HG02938 (cell line): ENCODE results near the gene TNFSF11.
"Not testable (repeated sequence)": the region's sequence is repeated elsewhere in the genome, so short reads cannot be mapped to it uniquely, and the experiment has no call there.

Experiments
- ATAC-seq: cut with Tn5 transposase; IDR thresholded peaks from one replicate; pipeline ENCODE4 v1.9.1; 2021; ENCODE audit warnings: mild to moderate bottlenecking, moderate library complexity; ENCODE audit not compliant: unreplicated experiment

Gene TNFSF11

DNA sequence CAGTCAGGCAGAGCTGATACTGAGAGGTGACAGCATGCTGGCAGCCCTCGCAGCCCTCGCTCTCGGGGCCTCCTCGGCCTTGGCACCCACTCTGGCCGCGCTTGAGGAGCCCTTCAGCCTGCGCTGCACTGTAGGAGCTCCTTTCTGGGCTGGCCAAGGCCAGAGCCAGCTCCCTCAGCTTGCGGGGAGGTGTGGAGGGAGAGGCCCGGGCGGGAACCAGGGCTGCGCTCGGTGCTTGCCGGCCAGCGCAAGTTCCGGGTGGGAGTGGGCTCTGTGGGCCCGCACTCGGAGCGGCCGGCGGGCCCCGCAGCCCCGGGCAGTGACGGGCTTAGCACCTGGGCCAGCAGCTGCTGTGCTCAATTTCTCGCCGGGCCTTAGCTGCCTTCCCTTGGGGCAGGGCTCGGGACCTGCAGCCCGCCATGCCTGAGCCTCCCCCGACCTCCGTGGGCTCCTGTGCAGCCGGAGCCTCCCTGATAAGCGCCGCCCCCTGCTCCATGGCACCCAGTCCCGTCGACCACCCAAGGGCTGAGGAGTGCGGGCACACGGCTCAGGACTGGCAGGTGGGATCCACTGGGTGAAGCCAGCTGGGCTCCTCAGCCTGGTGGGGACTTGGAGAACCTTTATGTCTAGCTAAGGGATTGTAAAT, 14.3 kb upstream of the TNFSF11 start:
- not testable (repeated sequence) for ATAC-seq

DNA sequence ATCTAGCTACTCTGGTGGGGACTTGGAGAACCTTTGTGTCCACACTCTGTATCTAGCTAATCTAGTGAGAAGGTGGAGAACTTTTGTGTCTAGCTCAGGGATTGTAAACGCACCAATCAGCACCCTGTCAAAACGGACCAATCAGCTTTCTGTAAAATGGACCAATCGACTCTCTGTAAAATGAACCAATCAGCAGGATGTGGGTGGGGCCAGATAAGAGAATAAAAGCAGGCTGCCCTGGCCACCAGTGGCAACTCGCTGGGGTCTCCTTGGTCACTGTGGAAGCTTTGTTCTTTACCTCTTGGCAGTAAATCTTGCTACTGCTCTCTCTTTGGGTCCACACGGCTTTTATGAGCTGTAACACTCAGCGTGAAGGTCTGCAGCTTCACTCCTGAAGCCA, 13.6 kb upstream of the TNFSF11 start:
- not testable (repeated sequence) for ATAC-seq

DNA sequence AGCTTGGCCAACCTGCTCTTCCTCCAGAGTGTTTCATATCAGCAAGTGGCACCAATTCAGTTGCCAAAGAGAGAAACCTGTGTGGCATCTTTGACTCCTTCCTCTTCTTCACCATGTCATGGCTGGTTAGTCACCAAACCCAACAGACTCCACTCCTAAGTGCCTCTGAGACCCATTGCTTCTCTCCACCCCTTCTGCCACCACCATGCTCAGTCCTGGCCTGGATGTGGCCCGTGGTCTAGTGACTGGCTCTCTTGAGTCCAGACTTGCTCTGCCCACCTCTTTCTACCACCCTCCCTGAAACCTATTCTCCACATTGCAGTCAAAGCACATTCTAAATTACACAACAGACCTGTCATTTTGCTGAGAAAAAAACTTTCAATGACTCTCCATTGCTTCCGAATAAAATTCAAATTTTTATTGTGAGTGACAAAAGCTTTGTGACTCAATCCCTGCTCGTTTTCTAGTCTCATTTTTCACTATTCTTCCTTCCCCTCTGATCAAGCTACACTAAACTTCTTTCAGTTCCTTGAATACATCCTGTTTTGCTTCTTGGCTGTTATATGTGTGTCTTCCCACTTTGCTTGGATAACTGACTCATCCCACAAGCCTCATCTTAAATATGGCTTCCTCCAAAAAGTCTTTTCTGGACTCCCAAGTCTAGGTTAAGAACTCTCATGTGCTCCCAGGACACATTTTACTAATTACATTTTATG, 12.0 kb upstream of the TNFSF11 start:
- no peak for ATAC-seq

DNA sequence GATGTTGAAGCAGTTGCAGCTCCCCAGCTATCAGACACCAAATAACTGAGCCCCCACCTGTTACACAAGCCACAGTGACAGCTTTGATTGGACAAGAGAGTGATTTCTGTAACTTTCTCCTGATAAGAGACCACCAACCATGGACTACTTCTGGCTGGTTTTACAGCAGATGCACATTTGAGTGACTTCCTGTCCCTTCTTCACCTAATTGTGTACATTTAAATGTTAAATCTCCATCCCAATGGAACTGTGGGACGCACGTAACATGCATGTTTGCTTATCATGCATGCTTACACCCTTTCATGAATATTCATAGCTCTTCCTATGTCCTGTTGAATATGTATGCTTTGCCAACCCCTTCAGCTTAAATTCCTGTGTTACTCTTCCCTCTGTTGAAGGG, 6.0 kb upstream of the TNFSF11 start:
- no peak for ATAC-seq

DNA sequence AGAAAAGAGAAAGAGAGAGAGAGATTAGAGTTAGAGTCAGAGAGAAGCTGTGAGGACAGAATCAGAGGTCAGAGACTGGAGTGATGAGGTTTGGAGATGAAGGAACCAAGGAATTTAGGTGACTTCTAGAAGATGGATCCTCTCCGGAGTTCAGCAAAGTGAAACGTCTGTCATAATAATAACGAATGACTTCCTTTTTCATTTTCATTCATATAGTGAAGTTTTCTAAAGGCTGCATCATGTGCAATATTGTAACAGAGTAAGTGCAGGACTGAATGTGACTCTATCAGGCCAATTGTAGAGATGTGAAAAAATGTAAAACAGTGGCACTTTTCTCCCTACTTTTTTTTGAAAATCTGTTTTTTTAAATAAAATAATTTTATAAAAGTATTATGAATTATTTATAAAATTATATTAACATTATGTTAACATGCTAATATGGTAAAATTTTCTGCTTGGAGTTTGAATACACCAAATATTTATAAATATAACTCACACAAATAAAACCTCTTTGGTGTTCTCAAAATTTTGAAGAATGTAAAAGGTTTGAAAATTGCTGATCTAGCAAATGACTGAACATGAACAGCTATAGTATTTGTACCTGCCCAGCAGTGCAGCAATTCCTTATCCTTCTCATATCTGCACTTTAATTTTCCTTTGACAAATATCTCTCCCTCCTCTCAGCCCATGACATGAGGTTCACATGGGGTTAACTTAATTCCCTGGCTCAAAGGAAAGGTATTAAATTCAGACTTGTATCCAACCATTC, 4.2 kb upstream of the TNFSF11 start:
- ATAC-seq: no peak

DNA sequence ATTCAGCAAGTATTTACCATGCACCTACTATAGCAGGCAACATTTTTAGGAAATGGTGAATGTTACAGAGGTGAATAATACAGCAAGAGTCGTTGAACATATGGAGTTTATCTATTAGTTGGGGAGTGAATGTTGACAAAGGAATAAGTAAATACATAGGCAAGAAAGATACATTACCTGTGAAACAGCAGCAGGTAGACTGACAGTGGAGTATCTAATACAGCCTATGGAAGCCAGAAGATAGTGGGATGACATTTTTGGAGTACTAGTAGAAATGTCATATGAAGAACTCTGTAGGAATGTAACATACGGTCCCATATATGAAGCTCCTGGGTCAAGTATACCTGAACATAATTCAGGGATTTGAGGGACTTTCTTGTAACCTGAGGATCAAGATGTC, 2.1 kb upstream of the TNFSF11 start:
- no peak for ATAC-seq

DNA sequence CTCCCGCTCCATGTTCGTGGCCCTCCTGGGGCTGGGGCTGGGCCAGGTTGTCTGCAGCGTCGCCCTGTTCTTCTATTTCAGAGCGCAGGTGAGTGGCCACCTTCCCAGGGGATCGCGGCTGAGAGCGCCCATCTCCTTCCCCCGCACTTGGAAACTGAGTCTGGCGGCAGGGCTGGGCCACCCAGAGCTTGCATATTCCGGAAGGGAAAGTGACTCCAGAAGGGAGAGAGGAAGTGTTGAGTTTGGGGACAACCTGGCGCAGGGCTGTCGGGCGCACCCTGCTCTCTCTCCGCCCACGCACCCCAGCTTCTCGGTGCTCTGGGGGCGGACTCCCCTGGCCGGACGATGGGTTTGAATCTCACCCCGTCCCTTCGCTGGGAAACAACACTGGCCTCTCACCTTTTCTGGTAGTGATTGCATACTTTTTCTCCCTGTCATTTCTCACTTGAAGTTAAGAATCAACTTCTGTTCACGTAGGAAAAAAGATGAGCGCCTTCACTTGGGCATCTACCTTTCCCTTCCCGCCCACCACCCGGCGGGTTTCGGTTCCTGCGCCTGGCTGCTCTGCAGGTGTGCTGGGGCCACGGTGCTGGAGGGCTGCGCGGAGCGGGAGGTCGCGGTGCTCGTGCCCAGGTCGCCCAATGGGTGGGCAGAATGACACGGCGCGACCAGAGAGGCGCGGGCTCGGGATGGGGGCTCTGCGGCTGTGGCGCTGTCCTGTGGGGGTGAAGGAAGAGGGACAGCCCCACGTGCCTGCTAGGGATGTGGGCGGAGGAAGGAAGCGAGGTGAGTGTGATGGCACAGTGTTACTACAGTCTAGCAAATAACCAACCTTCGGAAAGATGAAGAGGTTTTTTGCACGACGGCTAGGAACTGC, 721 bp downstream of the TNFSF11 start:
- ATAC-seq: peak; percentile 55

DNA sequence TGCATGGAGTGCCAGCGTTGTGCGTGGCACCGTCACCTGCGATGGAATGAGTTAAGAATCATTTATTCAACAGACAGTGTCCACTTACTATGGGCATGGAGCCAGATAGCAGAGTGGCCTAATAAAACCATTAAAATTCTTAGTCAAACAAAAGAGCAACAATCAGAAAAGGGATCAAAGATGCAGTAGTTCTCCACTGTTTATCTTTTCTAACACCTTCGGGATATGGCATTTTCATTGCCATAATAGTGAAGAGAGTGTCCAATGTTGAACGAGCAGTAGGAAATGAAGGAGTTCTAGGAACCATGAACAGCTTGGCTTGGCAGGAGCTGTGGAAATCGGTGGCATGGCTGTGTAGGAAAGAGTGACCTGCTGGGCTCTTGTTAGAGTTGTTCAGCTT, 2.0 kb downstream of the TNFSF11 start:
- ATAC-seq: no peak

DNA sequence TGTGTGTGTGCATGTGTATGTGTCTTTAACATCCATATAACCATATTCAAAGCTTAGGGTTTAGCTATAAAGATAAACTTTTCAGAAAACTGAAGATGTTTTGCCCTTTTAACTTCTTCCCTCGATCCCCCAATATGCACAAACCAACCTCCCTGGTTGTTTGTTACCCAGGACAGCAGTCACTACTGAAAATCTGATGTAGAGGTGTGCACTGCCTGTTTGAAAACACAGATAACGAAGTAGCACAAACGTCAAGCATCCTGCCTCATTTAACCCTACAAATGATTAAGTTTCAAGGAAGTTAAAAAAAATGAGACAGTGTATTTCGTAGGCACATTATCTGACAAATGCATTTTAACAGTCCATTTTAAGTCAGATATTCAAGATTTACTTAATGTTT, 3.6 kb downstream of the TNFSF11 start:
- ATAC-seq: no peak

DNA sequence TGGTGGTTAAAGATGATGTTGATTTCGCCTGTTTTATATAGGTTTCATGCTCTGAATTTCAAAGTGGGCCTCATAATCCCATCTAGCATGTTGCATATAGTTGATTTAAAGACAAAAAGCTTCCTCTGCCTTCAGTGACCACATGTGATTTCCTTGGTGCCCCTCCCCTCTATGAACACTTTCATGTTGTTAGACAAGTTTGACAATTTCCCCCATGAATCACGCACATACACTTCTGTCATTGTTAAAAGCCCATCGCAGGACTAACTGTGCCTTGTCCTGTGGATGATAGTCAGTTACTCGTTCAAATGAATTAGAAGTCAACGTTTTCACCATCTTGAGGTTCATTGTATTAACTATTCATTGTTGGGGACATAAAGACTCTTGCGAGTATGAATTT, 6.7 kb downstream of the TNFSF11 start:
- ATAC-seq: no peak

DNA sequence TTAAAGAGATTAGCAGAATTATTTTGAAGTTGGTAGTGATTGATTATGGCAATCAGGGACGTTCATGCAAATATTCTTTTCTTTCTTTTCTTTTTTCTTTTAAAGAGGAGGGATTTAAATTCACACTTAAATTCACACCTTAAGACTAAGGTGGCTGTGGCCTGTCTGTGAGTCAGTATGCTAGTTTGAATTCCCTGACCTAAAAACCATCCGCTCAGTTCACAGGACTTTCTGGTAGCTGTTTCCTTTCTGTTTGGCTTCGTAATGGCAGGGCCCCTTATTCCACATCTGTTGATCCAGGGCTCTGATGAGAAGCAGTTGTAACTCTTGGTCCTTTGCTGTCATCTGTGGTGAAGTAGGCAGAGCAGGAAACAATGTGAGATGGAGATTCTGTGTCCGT, 7.5 kb downstream of the TNFSF11 start:
- no peak for ATAC-seq

DNA sequence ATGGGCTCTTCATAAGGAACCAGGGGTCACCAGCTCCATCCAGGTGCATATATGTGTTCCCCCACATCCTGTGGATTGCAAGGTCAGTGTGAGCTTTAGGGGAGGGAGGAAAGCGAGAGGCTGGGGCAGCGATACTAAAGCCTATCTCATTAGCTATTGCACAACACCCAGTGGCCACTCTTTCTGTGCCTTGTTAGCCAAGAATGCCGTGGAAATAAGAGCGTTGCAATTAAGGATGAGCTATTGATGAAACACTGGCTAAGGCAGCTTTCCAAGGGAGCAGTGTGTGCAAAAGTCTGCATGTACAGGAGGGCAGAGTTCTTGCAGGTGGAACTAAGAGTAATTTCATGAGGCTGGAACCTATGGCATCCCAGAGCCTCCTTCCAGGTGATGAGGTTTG, 17.6 kb downstream of the TNFSF11 start:
- no peak for ATAC-seq

DNA sequence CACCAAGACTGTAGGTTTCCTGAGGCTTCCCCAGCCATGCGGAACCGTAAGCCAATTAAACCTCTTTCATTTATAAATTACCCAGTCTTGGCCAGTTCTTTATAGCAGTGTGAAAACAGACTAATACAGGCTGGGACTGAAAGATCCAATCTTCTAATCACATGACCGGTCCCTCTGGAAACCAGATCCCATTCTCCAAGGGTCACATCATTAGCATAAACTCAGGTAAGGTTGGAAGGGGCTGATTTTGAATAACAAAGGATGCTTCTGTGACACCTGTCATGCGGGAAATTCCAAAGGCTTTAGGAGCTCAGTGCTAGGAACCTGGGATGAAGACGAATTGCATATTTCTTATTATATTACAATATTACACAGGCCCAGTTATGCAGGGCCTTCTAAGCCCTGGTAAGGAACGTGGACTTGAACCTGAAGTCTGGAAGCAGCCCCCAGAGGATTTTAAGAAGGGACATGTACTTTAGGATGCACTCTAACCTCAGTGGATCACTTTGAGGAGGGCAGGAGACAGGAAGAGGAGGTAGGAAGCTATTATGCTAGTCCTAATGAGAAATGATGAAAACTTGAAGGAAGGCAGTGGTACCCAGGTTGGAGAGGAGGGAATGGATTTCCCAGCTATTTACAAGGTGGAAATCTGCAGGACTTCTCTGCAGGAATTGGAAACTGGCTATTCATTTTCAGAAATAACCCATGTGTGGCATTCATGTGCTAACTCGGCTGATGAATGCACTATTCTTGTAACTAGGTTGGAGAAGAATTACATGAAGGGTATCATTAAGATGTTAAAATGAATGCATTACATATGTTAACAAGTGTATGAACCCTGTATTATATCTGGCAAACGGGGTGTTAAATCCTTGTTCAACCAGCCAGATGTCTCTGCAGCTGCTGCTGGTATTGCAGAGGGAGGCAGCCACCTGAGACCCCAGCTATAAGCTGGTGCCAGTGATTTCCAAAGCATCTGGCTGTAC, 19.3 kb downstream of the TNFSF11 start:
- ATAC-seq: no peak

DNA sequence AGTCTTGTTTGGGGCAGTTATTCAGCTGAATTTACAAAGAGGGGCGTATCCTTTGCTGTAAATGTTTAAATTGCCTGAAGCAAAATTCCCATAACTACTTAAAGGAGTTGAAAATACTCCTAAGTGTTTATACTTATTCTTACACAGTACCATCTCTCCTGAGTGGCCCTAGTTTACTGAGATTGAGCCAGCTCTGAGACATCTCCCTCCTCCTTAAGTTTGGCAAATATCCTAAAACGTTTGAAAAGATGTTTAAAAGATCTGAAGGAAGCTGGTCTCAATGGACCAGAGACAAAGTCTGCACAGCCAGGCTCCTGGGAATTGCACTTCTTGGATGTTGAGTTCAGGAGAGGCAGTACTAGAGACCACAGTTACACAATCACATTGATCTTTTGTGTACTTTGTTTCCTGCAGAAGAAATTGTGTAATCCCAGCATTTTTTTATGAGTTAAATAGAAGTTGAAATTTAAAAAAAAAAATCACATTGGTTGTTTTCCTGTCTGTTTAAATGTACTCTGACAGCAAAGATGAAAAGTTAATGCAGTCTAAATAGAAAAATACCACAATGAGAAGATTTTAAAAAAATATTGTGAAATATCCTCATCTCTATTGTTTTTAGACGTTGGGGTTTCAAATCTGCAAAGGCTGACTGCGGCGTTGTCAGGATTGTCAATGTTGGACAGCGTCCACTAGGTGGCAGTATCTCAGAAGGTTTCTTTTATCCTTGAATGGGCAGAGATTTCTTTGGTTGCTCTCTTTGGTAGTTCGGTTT, 20.7 kb downstream of the TNFSF11 start:
- peak; percentile 59 for ATAC-seq

DNA sequence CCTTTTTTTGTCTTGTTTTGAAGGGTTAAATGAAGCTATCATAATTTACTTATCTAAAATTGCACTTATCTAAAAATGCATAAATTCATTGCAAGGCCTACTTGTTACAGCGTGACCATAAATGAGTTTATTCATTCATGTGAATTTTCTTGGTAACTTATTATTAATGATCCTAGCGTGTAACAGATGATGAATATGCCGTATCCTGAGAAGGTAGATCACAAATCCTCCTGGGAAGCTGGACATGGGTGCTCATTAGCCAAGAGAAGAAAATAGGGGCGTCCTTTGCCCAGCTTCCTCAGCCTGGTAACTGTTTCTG, 21.3 kb downstream of the TNFSF11 start:
- no peak for ATAC-seq

DNA sequence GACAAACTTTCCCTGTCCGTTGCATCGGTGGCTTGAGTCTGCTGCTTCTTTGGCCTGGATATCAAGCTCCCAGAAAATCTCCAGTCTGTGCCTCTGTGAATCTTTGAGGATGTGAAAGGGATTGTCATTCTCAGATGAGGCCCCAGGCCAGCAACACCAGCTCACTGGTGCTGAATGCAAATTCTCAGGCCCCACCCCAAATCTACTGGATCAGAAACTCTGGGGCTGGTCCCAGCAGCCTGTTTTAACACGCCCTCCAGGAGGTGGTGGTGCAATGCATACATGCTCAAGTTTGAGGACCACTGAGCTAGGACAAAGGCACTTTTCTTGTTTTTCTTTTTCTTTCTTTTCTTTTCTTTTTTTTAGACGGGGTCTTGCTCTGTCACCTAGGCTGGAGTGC, 23.6 kb downstream of the TNFSF11 start:
- ATAC-seq: no peak

DNA sequence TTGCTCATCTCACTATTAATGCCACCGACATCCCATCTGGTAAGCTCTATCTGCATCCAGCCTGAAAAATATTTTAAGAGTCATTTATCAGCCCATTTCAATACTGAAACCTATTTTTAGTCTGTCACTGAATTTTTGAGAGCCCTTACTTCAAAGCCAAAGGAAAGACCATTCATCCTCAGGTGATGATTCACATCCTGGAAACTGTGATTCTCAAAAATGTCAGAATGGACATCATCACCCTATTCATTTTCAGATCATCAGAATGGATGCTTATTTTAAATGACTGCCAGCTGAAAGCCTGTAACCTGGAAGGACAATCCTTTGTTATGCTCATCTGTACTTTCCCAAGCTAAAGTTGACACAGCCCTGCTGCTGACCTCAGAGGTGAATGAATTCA, 27.0 kb downstream of the TNFSF11 start:
- ATAC-seq: no peak

DNA sequence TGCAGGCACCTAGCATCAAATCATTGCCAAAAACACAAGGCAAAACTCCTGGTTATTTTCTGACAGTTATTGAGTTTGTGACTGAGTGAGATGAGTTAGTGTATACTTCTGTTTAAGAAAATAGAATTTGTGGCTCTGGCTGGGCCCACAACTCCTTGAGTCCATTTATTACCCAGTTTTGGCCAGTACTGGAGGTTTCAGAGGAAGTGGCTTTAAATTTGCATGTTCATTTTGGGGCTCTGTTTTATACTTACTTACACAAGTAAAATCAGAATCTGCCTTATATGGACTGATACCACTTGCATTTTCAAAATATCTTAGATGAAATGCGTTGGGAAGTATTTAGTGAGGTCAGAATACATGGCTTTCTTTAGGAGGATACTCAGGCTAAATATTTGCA, 29.0 kb downstream of the TNFSF11 start:
- ATAC-seq: peak; percentile 80

DNA sequence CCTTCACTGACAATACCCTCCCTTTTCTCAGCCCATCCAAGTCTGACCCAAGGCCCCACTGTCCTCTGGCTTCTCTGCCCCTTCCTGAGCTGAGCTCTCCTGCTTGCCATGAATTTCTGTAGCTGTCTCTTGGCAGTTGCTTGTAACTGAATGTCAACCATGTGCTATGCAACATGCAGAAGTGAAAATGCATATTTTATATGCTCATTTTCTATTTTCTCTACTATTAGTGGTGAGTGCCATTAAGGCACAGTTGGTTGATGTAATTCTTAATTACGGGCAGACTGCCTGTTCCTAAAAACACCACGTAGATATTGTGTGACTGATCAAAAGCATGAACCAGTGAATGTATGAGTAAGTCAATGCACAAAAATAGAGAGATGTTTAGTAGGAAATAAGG, 29.6 kb downstream of the TNFSF11 start:
- no peak for ATAC-seq
